ENCODE results near the gene REPS1.

- TF ChIP-seq CTCF (IDR thresholded peaks at IDR 0.05) (no peak), EP300 (IDR thresholded peaks at IDR 0.05) (no peak), POLR2A (IDR thresholded peaks at IDR 0.05) (peak in 1 of 2 donors; percentile 40), POLR2AphosphoS5 (IDR thresholded peaks at IDR 0.05) (no peak)
These were observed 40.8 kb upstream of the REPS1 start, which contains the start of gene ABRACL for GRCh38 chr6:139028658-139029469.
